SK-N-MC (cell line): ENCODE results near the gene RNF13.

Experiments used
- EZH2 ChIP-seq: fragments of 200-600 bp; sonication (generic); IDR thresholded peaks from one replicate; pipeline ENCODE4 v1.6.1; 2017; ENCODE audit warnings: antibody characterized with exemption
- FOXP2 ChIP-seq: optimal IDR thresholded peaks from 2 replicates; pipeline ENCODE3; 2011; ENCODE audit warnings: mild to moderate bottlenecking, moderate library complexity; ENCODE audit not compliant: insufficient read depth; ENCODE audit errors: extremely low read length, control extremely low read depth
- POLR2AphosphoS5 ChIP-seq: IDR thresholded peaks from 2 replicates; pipeline ENCODE4 v1.6.1; 2012; ENCODE audit warnings: mild to moderate bottlenecking, low read depth, low read length, borderline replicate concordance

DNA sequence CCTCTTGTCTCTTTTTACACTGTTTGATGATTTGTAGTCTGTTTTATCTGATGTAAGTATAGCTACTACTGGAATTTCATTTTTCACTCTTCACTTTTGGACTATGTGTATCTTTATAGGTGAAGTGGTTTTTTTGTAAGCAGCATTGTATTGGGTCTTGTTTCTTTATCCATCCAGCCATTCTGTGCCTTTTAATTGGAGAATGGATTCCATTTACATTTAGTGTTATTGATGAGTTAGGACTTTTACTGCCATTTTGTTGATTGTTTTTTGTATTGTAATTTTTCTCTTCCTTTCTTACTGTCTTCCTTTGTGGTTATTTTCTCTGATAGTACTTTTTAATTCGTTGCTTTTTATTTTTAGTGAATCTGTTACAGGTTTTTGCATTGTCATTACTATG, 54.5 kb downstream of the RNF13 start:
- TF ChIP-seq EZH2: no peak
- TF ChIP-seq POLR2AphosphoS5: no peak
- TF ChIP-seq FOXP2: no peak
